K562 (cell line): ENCODE data around the gene TRNP1. TPM values are rescaled to one million over a fixed set of nuclear protein-coding genes. Genes with fewer than 3 reads are reported as not detected.
A peak's percentile ranks its signal among the peaks of the same experiment; 100 is the strongest.

Experiments used
- ATAC-seq: fragments of 200-7000 bp; cut with Tn5 transposase; 3 replicates; pipeline ENCODE4 v1.9.1; 2020; ENCODE audit warnings: moderate library complexity
- BruUV-seq: library from RNA; stranded (reverse); fragments of 400-500 nt; replicated peaks from 2 replicates; lab custom pipeline; 2021; lab: Mats Ljungman, UMichigan
- CTCF ChIA-PET: fragments of 300-600 bp; formaldehyde crosslinking; extraction: SDS; loops from one replicate; lab custom pipeline; 2021; ENCODE audit warnings: low intra/inter-chr PET ratio; lab: Yijun Ruan, JAX
- POLR2A ChIA-PET: fragments of 300-600, 350-650 bp; sonication (Branson Sonifier 250); formaldehyde crosslinking; extraction: SDS; loops from one replicate; lab custom pipeline; 2021; ENCODE audit warnings: antibody characterized with exemption, inconsistent platforms; lab: Yijun Ruan, JAX
- DNase-seq, 4 experiments: peaks; one replicate each; pipeline versions ENCODE4 v3.0.0 to v3.0.0-alpha.2; 2011 to 2018; ENCODE audit warnings: low spot score in 3 of 4, mixed read lengths in 3 of 4; ENCODE audit errors: extremely low read depth in 1 of 4
- FAIRE-seq: peaks from 2 replicates; lab custom pipeline; 2011; peaks lifted over from hg19 to GRCh38; lab: Jason Lieb, UNC
- H2AFZ ChIP-seq: 2 replicates; pipeline ENCODE4 v1.6.0; 2011; ENCODE audit warnings: low read depth, low read length, control low read depth, inconsistent platforms
- H3K27ac ChIP-seq: fragments of 200-600 bp; 3 replicates; pipeline ENCODE4 v1.8.0; 2011; ENCODE audit warnings: low read depth, mild to moderate bottlenecking, control low read depth, inconsistent platforms, low read length, moderate library complexity, mixed read lengths; ENCODE audit errors: extremely low read depth
- H3K27me3 ChIP-seq, 2 experiments: fragments of 300-600 bp in 1 of 2; 2 replicates in 1 of 2; 3 replicates in 1 of 2; pipeline versions ENCODE4 v1.6.0 to v1.8.0; 2011; ENCODE audit warnings: inconsistent platforms in 2 of 2, low read length in 2 of 2, mild to moderate bottlenecking in 1 of 2, mixed read lengths in 1 of 2, moderate library complexity in 1 of 2; ENCODE audit not compliant: control insufficient read depth in 2 of 2, insufficient read depth in 2 of 2
- H3K36me3 ChIP-seq: fragments of 300-600 bp; 3 replicates; pipeline ENCODE4 v1.8.0; 2011; ENCODE audit warnings: mild to moderate bottlenecking, low read length, inconsistent platforms; ENCODE audit not compliant: control insufficient read depth, insufficient read depth
- H3K4me1 ChIP-seq, 2 experiments: fragments of 200-600 bp in 1 of 2; replicated peaks in 1 of 2; 2 replicates in 1 of 2; 3 replicates in 1 of 2; pipeline versions ENCODE4 v1.5.1 to v1.8.0; 2011; ENCODE audit warnings: inconsistent platforms in 2 of 2, low read length in 2 of 2, mild to moderate bottlenecking in 1 of 2, mixed read lengths in 1 of 2, moderate library complexity in 1 of 2; ENCODE audit not compliant: control insufficient read depth in 2 of 2, insufficient read depth in 2 of 2
- H3K4me2 ChIP-seq: 2 replicates; pipeline ENCODE4 v1.6.1; 2011; ENCODE audit warnings: low read length, control low read depth, inconsistent platforms, mixed read lengths; ENCODE audit not compliant: insufficient read depth
- H3K4me3 ChIP-seq: fragments of 200-600 bp; sonication (generic), shearing (Covaris generic); 2 replicates; pipeline ENCODE4 v1.5.1; 2016; ENCODE audit warnings: control low read depth, inconsistent platforms
- H3K79me2 ChIP-seq: fragments of 200-600 bp; 3 replicates; pipeline ENCODE4 v1.8.0; 2011; ENCODE audit warnings: low read length, inconsistent platforms; ENCODE audit not compliant: control insufficient read depth, insufficient read depth
- H3K9ac ChIP-seq, 2 experiments: 2 replicates each; pipeline versions ENCODE4 v1.6.0 to v1.6.1; 2011; ENCODE audit warnings: low read depth in 2 of 2, low read length in 2 of 2, control low read depth in 1 of 2, inconsistent platforms in 1 of 2, mild to moderate bottlenecking in 1 of 2, mixed read lengths in 1 of 2; ENCODE audit not compliant: insufficient read depth in 1 of 2
- H3K9me1 ChIP-seq: one replicate; pipeline ENCODE4 v1.6.0; 2011; ENCODE audit warnings: inconsistent platforms, mild to moderate bottlenecking, low read length, moderate library complexity; ENCODE audit not compliant: control insufficient read depth, insufficient read depth
- H3K9me3 ChIP-seq: replicated peaks from 2 replicates; pipeline ENCODE4 v1.5.1; 2011; ENCODE audit warnings: low read depth, low read length, inconsistent platforms; ENCODE audit not compliant: control insufficient read depth, insufficient read depth
- H4K20me1 ChIP-seq: replicated peaks from 2 replicates; pipeline ENCODE4 v1.6.1; 2011; ENCODE audit warnings: low read length, inconsistent platforms, mixed read lengths; ENCODE audit not compliant: control insufficient read depth, insufficient read depth
- NCOA6 ChIP-seq: fragments of 450-650 bp; IDR thresholded peaks from 2 replicates; pipeline ENCODE4 v1.6.1; 2017; ENCODE audit warnings: mild to moderate bottlenecking
- TAF1 ChIP-seq: IDR thresholded peaks from 2 replicates; pipeline ENCODE4 v1.6.1; 2011; ENCODE audit warnings: mild to moderate bottlenecking, low read length, moderate library complexity; ENCODE audit not compliant: insufficient read depth, control insufficient read depth, severe bottlenecking; ENCODE audit errors: extremely low read depth
- ZNF175 ChIP-seq: fragments of 200-800 bp; sonication (Bioruptor generic); IDR thresholded peaks from 2 replicates; pipeline ENCODE4 v1.6.1; 2016; ENCODE audit warnings: low read depth, mild to moderate bottlenecking, missing genetic modification characterization, missing compliant biosample characterization
- ZNF263 ChIP-seq: sonication (generic); formaldehyde crosslinking; IDR thresholded peaks from 2 replicates; pipeline ENCODE4 v1.8.0; 2022; ENCODE audit warnings: mild to moderate bottlenecking, missing genetic modification reagents, borderline replicate concordance
- ZNF354B ChIP-seq: fragments of 250-450 bp; sonication (Bioruptor Pico); IDR thresholded peaks from 2 replicates; pipeline ENCODE4 v1.4.0; 2020
- WGBS: fragments of 100-300 bp; shearing (Covaris generic); methylation state at CpG from one replicate; pipeline ENCODE4 v1.1.6; 2016; ENCODE audit warnings: low coverage, mixed read lengths; ENCODE audit not compliant: insufficient coverage; ENCODE audit errors: missing lambda C conversion rate; 5-methylcytosine and 5-hydroxymethylcytosine counted together
- in situ Hi-C: fragments of 300-500 bp; cut with MboI; formaldehyde crosslinking; loops from 4 replicates; pipeline ENCODE4 v1.15.0; 2018; ENCODE audit warnings: inconsistent platforms, mixed read lengths
- intact Hi-C: fragments of 100-400 bp; cut with micrococcal nuclease; formaldehyde crosslinking; loops from 2 replicates; pipeline ENCODE4 v1.14.2; 2022
- polyA plus RNA-seq, 8 experiments: library from polyadenylated mRNA; depleted of rRNA in 4 of 8; stranded (reverse) in 5 of 8; unstranded in 3 of 8; fragments of >200 nt; fragmentation: Nextera tagmentation in 2 of 8; fragmentation: Illumina TruSeq in 1 of 8; extraction: Ambion mirVana in 2 of 8; extraction: Trizol in 1 of 8; gene quantifications; 2 replicates each; pipeline versions ENCODE4 v1.2.1 to v1.2.3, GENCODE V29; 2011 to 2014; ENCODE audit warnings: inconsistent platforms in 1 of 8, missing spikeins in 1 of 8
- total RNA-seq, 7 experiments: library from RNA; depleted of rRNA in 6 of 7; stranded (reverse); fragments of >200 nt in 6 of 7; fragmentation: Illumina TruSeq in 2 of 7; extraction: Trizol in 2 of 7; gene quantifications; 2 replicates each; pipeline versions ENCODE4 v1.2.1 to v1.2.3, GENCODE V29; 2011 to 2021; ENCODE audit warnings: low replicate concordance in 1 of 7
- TF ChIP-seq, protein P1 (sequence below): fragments of 450-650 bp; IDR thresholded peaks from 2 replicates; pipeline ENCODE4 v1.6.1; 2016; ENCODE audit warnings: antibody characterized with exemption
- TF ChIP-seq, protein P2 (sequence below): sonication (generic); formaldehyde crosslinking; IDR thresholded peaks from 2 replicates; pipeline ENCODE4 v1.8.0; 2022; ENCODE audit warnings: mild to moderate bottlenecking, missing genetic modification reagents, borderline replicate concordance
- TF ChIP-seq, protein P3 (sequence below), 3 experiments: fragments of 200-800 bp in 1 of 3; fragments of 250-450 bp in 1 of 3; fragments of 450-650 bp in 1 of 3; sonication (Bioruptor Pico) in 1 of 3; sonication (Bioruptor generic) in 1 of 3; formaldehyde crosslinking in 1 of 3; IDR thresholded peaks; 2 replicates each; pipeline versions ENCODE4 v1.6.1 to v1.8.0; 2016 to 2022; ENCODE audit warnings: mild to moderate bottlenecking in 2 of 3, missing genetic modification characterization in 2 of 3, missing compliant biosample characterization in 1 of 3, moderate library complexity in 1 of 3
- TF ChIP-seq, protein P4 (sequence below): sonication (generic); formaldehyde crosslinking; IDR thresholded peaks from 2 replicates; pipeline ENCODE4 v1.8.0; 2023; ENCODE audit warnings: mild to moderate bottlenecking, missing genetic modification reagents

The TRNP1 gene
- total and polyA plus RNA-seq, 9 of the 15 experiments (the other 6 are each of a cell fraction or from before 2014, with no cell fraction given), result 0.03 to 1.3 (median 0.95) TPM

GRCh38 chr1:27011976-27012563, 18.6 kb downstream of the TRNP1 start:
- H2AFZ ChIP-seq, result peak overlapping the region; percentile 83
- H4K20me1 ChIP-seq, result peaks cover 7% of the 10 kb centered on the region; the same call in 1 of the 2 replicates
- no peak for DNase-seq
- peak overlapping the region; percentile 23 for H3K4me3 ChIP-seq
- in situ Hi-C loops, result no loop called here
- BruUV-seq, result TSS peak; percentile 50
- peaks cover 5% of the 10 kb centered on the region for H3K9me1 ChIP-seq
- intact Hi-C loops, result no loop called here
- no peaks in the 10 kb centered on the region for H3K36me3 ChIP-seq
- H3K79me2 ChIP-seq, result no peaks in the 10 kb centered on the region
- no peak for FAIRE-seq
- ChIA-PET POLR2A (interaction anchor here (1.3 kb wide), 3 partner anchors 9 to 143 kb away, joined by 3 to 8 read pairs (median 7); partner anchors contain the start of gene SLC9A1), CTCF (no interaction called here)
- H3K27me3 ChIP-seq, result no peaks in the 10 kb centered on the region
- no peak for ATAC-seq
- WGBS, result 42% methylated on average over 23 of the region's 24 CpGs
- H3K27ac ChIP-seq, result no peak overlapping the region
- peak overlapping the region in 1 of 2 experiments; percentile 89; a peak in 2 of 4 replicates for H3K9ac ChIP-seq
- peak overlapping the region; percentile 72; the same call in 1 of the 2 replicates for H3K4me2 ChIP-seq
- peaks cover 36 to 46% of the 10 kb centered on the region in 2 experiments; a peak in 4 of 5 replicates for H3K4me1 ChIP-seq
- no peaks in the 10 kb centered on the region for H3K9me3 ChIP-seq
- TF ChIP-seq, protein P1, sequence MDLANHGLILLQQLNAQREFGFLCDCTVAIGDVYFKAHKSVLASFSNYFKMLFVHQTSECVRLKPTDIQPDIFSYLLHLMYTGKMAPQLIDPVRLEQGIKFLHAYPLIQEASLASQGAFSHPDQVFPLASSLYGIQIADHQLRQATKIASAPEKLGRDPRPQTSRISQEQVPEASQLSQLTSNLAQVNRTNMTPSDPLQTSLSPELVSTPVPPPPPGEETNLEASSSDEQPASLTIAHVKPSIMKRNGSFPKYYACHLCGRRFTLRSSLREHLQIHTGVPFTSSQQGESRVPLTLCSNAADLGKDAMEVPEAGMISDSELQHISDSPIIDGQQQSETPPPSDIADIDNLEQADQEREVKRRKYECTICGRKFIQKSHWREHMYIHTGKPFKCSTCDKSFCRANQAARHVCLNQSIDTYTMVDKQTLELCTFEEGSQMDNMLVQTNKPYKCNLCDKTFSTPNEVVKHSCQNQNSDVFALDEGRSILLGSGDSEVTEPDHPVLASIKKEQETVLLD, result no peak
- TF ChIP-seq ZNF175 (CRISPR knock-in tag) (no peak), ZNF354B (CRISPR knock-in tag) (no peak), ZNF263 (CRISPR knock-in tag) (no peak), TAF1 (no peak), NCOA6 (no peak)
- TF ChIP-seq, protein P2, sequence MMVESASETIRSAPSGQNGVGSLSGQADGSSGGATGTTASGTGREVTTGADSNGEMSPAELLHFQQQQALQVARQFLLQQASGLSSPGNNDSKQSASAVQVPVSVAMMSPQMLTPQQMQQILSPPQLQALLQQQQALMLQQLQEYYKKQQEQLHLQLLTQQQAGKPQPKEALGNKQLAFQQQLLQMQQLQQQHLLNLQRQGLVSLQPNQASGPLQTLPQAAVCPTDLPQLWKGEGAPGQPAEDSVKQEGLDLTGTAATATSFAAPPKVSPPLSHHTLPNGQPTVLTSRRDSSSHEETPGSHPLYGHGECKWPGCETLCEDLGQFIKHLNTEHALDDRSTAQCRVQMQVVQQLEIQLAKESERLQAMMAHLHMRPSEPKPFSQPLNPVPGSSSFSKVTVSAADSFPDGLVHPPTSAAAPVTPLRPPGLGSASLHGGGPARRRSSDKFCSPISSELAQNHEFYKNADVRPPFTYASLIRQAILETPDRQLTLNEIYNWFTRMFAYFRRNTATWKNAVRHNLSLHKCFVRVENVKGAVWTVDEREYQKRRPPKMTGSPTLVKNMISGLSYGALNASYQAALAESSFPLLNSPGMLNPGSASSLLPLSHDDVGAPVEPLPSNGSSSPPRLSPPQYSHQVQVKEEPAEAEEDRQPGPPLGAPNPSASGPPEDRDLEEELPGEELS, result no peak
- TF ChIP-seq, protein P3, sequence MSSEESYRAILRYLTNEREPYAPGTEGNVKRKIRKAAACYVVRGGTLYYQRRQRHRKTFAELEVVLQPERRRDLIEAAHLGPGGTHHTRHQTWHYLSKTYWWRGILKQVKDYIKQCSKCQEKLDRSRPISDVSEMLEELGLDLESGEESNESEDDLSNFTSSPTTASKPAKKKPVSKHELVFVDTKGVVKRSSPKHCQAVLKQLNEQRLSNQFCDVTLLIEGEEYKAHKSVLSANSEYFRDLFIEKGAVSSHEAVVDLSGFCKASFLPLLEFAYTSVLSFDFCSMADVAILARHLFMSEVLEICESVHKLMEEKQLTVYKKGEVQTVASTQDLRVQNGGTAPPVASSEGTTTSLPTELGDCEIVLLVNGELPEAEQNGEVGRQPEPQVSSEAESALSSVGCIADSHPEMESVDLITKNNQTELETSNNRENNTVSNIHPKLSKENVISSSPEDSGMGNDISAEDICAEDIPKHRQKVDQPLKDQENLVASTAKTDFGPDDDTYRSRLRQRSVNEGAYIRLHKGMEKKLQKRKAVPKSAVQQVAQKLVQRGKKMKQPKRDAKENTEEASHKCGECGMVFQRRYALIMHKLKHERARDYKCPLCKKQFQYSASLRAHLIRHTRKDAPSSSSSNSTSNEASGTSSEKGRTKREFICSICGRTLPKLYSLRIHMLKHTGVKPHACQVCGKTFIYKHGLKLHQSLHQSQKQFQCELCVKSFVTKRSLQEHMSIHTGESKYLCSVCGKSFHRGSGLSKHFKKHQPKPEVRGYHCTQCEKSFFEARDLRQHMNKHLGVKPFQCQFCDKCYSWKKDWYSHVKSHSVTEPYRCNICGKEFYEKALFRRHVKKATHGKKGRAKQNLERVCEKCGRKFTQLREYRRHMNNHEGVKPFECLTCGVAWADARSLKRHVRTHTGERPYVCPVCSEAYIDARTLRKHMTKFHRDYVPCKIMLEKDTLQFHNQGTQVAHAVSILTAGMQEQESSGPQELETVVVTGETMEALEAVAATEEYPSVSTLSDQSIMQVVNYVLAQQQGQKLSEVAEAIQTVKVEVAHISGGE (CRISPR knock-in tag; IDR thresholded peaks at IDR 0.05), result no peak
- TF ChIP-seq, protein P4, sequence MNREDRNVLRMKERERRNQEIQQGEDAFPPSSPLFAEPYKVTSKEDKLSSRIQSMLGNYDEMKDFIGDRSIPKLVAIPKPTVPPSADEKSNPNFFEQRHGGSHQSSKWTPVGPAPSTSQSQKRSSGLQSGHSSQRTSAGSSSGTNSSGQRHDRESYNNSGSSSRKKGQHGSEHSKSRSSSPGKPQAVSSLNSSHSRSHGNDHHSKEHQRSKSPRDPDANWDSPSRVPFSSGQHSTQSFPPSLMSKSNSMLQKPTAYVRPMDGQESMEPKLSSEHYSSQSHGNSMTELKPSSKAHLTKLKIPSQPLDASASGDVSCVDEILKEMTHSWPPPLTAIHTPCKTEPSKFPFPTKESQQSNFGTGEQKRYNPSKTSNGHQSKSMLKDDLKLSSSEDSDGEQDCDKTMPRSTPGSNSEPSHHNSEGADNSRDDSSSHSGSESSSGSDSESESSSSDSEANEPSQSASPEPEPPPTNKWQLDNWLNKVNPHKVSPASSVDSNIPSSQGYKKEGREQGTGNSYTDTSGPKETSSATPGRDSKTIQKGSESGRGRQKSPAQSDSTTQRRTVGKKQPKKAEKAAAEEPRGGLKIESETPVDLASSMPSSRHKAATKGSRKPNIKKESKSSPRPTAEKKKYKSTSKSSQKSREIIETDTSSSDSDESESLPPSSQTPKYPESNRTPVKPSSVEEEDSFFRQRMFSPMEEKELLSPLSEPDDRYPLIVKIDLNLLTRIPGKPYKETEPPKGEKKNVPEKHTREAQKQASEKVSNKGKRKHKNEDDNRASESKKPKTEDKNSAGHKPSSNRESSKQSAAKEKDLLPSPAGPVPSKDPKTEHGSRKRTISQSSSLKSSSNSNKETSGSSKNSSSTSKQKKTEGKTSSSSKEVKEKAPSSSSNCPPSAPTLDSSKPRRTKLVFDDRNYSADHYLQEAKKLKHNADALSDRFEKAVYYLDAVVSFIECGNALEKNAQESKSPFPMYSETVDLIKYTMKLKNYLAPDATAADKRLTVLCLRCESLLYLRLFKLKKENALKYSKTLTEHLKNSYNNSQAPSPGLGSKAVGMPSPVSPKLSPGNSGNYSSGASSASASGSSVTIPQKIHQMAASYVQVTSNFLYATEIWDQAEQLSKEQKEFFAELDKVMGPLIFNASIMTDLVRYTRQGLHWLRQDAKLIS (CRISPR knock-in tag), result 0 out of 2 replicates have a peak, but pooled peaks have one; percentile 64
